ENCODE results near the gene GAST.
"Not testable (repeated sequence)": the region's sequence is repeated elsewhere in the genome, so short reads cannot be mapped to it uniquely, and the experiment has no call there.

Gene GAST

DNA sequence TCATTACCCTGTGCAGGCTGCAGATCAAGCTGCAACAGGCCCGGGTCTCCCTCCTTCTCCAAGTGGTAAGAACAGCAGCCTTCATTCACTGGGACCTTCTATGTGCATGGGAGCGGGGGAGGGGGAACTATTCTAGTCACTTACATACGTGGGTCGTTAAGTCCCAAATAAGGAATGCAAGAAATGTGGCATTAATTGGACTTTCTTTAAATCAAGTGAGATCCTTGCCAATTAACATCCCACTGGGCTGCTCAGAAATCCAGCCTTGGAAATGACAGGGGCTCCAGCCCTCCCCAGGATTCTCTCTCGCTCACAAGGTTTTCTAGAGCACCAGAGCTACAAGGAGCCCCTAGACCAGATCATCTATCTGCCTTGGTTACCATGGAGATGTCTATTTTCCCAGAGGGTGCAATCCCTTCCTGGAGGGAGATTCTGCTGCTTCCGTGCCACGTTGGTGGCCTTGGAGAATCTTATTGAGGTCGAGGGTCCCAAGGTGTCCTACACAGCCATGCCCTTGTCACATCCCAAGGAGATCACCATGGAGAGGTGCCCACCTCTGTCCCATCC is 28.6 kb upstream of the GAST start:
- H3K4me3 ChIP-seq (ENCODE audit: low read depth in 1 of 5, low read length in 5 of 5), result no peak overlapping the region
- no peaks in the 10 kb centered on the region for H3K36me3 ChIP-seq (ENCODE audit: control insufficient read depth in 5 of 5, insufficient read depth in 5 of 5, low read length in 5 of 5)
- no peak overlapping the region for H3K9ac ChIP-seq (ENCODE audit: low read length in 5 of 5)
- H3K27ac ChIP-seq (ENCODE audit: low read depth, low read length), result no peak overlapping the region
- H3K27me3 ChIP-seq (ENCODE audit: control insufficient read depth in 5 of 5, insufficient read depth in 4 of 5, low read length in 5 of 5), result no peaks in the 10 kb centered on the region
- peaks cover 0 to 19% (median 10%) of the 10 kb centered on the region in 5 donors for H3K4me1 ChIP-seq (ENCODE audit: control insufficient read depth in 5 of 5, insufficient read depth in 5 of 5, low read length in 5 of 5)
- no peaks in the 10 kb centered on the region for H3K9me3 ChIP-seq (ENCODE audit: control insufficient read depth in 5 of 5, low read length in 5 of 5)

DNA sequence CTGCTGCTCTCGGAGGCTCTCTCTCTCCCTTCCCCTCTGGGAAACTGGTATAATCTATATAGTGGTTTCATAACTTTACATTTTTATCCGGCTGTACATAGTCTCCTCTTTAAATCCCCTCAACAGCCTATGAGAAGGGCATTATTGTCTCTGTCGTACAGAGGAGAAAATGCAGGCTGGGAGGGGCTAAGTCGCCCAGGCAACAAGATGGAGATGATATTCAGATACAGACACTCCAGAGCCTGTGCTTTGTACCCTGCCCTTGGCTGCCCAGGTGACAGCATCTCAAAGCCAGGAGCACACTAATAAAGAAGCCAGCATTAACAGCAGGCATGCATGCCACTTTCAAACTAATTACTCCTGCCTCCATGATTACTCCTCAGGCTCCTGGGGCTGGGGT is 28.1 kb upstream of the GAST start:
- no peaks in the 10 kb centered on the region for H3K36me3 ChIP-seq (ENCODE audit: control insufficient read depth in 5 of 5, insufficient read depth in 5 of 5, low read length in 5 of 5)
- H3K27ac ChIP-seq (ENCODE audit: low read depth, low read length), result no peak overlapping the region
- no peaks in the 10 kb centered on the region for H3K27me3 ChIP-seq (ENCODE audit: control insufficient read depth in 5 of 5, insufficient read depth in 4 of 5, low read length in 5 of 5)
- H3K4me1 ChIP-seq (ENCODE audit: control insufficient read depth in 5 of 5, insufficient read depth in 5 of 5, low read length in 5 of 5), result peaks cover 0 to 14% (median 9%) of the 10 kb centered on the region in 5 donors
- no peaks in the 10 kb centered on the region for H3K9me3 ChIP-seq (ENCODE audit: control insufficient read depth in 5 of 5, low read length in 5 of 5)
- no peak overlapping the region for H3K9ac ChIP-seq (ENCODE audit: low read length in 5 of 5)
- no peak overlapping the region for H3K4me3 ChIP-seq (ENCODE audit: low read depth in 1 of 5, low read length in 5 of 5)

DNA sequence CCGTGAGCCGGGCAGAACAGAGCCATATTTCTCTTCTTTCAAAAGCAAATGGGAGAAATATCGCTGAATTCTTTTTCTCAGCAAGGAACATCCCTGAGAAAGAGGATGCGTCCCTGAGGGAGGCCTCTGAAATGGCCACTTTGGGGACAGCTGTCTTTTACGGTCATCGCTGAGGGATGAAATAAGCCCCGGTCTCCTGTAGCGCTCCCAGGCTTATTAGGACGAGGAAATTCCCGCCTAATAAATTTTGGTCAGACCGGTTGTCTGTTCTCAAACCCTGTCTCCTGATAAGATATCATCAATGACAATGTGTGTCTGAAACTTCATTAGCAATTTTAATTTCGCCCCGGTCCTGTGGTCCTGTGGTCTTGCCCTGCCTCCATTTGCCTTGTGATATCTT is 26.4 kb upstream of the GAST start:
- H3K27me3 ChIP-seq (ENCODE audit: control insufficient read depth in 5 of 5, insufficient read depth in 4 of 5, low read length in 5 of 5); H3K4me3 ChIP-seq (ENCODE audit: low read depth in 1 of 5, low read length in 5 of 5); H3K9me3 ChIP-seq (ENCODE audit: control insufficient read depth in 5 of 5, low read length in 5 of 5); H3K9ac ChIP-seq (ENCODE audit: low read length in 5 of 5); H3K27ac ChIP-seq (ENCODE audit: low read depth, low read length): not testable (repeated sequence)
- Histone ChIP-seq H3K4me1 (ENCODE audit: control insufficient read depth in 5 of 5, insufficient read depth in 5 of 5, low read length in 5 of 5) (peaks cover 0 to 21% (median 16%) of the 10 kb centered on the region in 5 donors), H3K36me3 (ENCODE audit: control insufficient read depth in 5 of 5, insufficient read depth in 5 of 5, low read length in 5 of 5) (peaks cover 11 to 14% (median 14%) of the 10 kb centered on the region in 5 donors)

DNA sequence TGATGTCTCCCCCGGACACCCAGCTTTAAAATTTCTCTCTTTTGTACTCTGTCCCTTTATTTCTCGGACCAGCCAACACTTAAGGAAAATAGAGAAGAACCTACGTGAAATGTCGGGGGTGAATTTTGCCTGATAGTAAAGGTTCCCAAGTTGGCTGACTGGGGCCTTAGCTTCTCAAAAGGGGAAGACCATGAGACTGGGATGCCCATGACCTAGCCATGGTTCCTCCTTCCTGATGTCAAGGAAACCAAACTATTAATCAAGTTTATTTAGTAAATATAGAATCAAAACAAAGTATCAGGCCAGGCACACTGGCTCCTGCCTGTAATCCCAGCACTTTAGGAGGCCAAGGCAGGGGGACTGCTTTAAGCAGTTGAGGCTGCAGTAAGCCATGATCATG is 25.9 kb upstream of the GAST start:
- no peak overlapping the region for H3K9ac ChIP-seq (ENCODE audit: low read length in 5 of 5)
- H3K9me3 ChIP-seq (ENCODE audit: control insufficient read depth in 5 of 5, low read length in 5 of 5), result no peaks in the 10 kb centered on the region
- H3K4me1 ChIP-seq (ENCODE audit: control insufficient read depth in 5 of 5, insufficient read depth in 5 of 5, low read length in 5 of 5), result peaks cover 2 to 27% (median 21%) of the 10 kb centered on the region in 5 donors
- H3K27ac ChIP-seq (ENCODE audit: low read depth, low read length), result no peak overlapping the region
- H3K27me3 ChIP-seq (ENCODE audit: control insufficient read depth in 5 of 5, insufficient read depth in 4 of 5, low read length in 5 of 5), result no peaks in the 10 kb centered on the region
- H3K4me3 ChIP-seq (ENCODE audit: low read depth in 1 of 5, low read length in 5 of 5), result no peak overlapping the region
- H3K36me3 ChIP-seq (ENCODE audit: control insufficient read depth in 5 of 5, insufficient read depth in 5 of 5, low read length in 5 of 5), result peaks cover 14 to 20% (median 19%) of the 10 kb centered on the region in 5 donors

DNA sequence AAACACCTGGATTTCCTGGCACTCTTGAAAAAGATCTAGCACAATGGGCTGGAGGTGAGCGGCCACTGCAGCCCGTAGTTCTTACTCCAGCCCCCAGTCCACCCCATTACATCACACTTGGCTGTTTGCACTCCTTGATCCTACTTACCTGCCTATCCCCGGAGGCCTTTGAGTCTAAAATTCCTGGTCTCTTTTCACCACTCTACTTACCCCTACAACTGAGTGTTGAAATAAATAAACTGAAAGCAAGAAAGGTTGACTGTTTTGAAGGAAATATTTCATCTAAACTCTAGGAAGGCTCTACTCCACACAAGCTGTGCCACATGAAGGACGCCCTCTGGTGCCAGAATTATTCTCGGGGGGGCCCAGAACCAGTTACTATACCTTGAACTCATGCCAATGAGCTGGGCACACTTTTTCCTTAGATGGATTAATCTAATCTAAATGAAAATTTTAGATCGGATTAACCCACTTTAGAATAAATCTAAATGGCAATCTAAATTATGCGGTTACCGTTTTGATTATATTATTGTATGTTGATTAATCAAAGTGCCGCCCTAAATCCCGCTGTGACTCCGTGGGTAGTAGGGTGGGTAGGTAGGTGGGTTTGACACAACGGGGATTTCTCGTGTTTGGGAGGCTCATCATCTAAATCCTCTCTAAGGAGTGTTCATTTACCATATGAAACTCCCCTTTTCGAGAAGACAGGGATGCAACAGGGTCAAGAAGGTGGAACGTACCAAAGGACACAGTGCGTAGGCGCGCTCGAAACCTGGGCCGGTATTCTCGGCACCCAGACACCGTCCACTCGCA is 24.1 kb upstream of the GAST start:
- Histone ChIP-seq H3K9me3 (ENCODE audit: control insufficient read depth in 5 of 5, low read length in 5 of 5) (no peaks in the 10 kb centered on the region), H3K27me3 (ENCODE audit: control insufficient read depth in 5 of 5, insufficient read depth in 4 of 5, low read length in 5 of 5) (no peaks in the 10 kb centered on the region), H3K36me3 (ENCODE audit: control insufficient read depth in 5 of 5, insufficient read depth in 5 of 5, low read length in 5 of 5) (peaks cover 26 to 37% (median 37%) of the 10 kb centered on the region in 5 donors), H3K4me3 (ENCODE audit: low read depth in 1 of 5, low read length in 5 of 5) (peak overlapping the region; percentile 74 to 94 (median 82)), H3K4me1 (ENCODE audit: control insufficient read depth in 5 of 5, insufficient read depth in 5 of 5, low read length in 5 of 5) (peaks cover 3 to 36% (median 29%) of the 10 kb centered on the region in 5 donors), H3K9ac (ENCODE audit: low read length in 5 of 5) (peak overlapping the region; percentile 59 to 100 (median 73)), H3K27ac (ENCODE audit: low read depth, low read length) (peak overlapping the region; percentile 100)

DNA sequence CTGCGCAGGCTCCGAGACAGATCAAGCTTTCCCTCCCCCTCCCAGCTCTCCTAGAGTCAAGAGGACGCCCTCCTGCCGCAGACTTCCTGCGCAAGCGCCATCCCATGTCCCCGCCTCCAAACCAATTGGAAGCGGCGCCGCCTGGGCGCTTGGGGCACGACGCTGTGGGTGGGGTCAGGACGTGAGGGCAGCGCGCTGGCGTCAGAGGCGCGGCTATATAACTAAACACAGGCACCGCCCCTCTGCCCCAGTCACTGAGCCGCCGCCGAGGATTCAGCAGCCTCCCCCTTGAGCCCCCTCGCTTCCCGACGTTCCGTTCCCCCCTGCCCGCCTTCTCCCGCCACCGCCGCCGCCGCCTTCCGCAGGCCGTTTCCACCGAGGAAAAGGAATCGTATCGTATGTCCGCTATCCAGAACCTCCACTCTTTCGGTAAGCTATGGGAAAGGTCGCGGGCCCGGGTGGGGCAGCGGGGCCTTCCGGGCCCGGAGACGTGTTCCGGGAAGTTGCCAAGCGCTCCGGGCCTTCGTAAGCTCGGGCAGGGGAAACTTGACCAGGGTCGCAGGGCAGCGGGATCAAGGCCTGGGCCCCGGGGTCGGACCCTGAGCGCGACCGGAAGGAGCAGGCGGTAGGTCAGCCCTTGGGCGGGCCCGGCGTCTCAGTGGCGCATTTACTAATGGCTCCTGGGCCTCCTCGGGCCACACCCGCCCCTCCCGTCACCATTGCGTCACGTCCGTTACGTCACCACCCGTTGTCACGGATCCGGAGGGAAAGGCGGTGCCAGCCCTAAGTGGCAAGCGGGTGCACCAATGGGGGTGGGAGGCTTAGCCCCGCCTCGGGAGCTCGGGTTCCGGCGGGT is 23.3 kb upstream of the GAST start, which contains the start of gene EIF1:
TSS of gene EIF1 (plus strand) at position 245 of the 856 bp plus-strand sequence. CDS start at position 399, 154 bp downstream.
- H3K4me3 ChIP-seq (ENCODE audit: low read depth in 1 of 5, low read length in 5 of 5), result peak within 1 kb of the TSS; percentile 81 to 95 (median 85)
- peak within 1 kb of the TSS; percentile 92 to 100 (median 95) for H3K9ac ChIP-seq (ENCODE audit: low read length in 5 of 5)
- H3K27ac ChIP-seq (ENCODE audit: low read depth, low read length), result peak within 1 kb of the TSS; percentile 100
- H3K9me3 ChIP-seq (ENCODE audit: control insufficient read depth in 5 of 5, low read length in 5 of 5), result no peaks in the 10 kb centered on the region
- no peaks in the 10 kb centered on the region for H3K27me3 ChIP-seq (ENCODE audit: control insufficient read depth in 5 of 5, insufficient read depth in 4 of 5, low read length in 5 of 5)
- peaks cover 26 to 45% (median 44%) of the 10 kb centered on the region in 5 donors for H3K36me3 ChIP-seq (ENCODE audit: control insufficient read depth in 5 of 5, insufficient read depth in 5 of 5, low read length in 5 of 5)
- H3K4me1 ChIP-seq (ENCODE audit: control insufficient read depth in 5 of 5, insufficient read depth in 5 of 5, low read length in 5 of 5), result peaks cover 3 to 36% (median 29%) of the 10 kb centered on the region in 5 donors

DNA sequence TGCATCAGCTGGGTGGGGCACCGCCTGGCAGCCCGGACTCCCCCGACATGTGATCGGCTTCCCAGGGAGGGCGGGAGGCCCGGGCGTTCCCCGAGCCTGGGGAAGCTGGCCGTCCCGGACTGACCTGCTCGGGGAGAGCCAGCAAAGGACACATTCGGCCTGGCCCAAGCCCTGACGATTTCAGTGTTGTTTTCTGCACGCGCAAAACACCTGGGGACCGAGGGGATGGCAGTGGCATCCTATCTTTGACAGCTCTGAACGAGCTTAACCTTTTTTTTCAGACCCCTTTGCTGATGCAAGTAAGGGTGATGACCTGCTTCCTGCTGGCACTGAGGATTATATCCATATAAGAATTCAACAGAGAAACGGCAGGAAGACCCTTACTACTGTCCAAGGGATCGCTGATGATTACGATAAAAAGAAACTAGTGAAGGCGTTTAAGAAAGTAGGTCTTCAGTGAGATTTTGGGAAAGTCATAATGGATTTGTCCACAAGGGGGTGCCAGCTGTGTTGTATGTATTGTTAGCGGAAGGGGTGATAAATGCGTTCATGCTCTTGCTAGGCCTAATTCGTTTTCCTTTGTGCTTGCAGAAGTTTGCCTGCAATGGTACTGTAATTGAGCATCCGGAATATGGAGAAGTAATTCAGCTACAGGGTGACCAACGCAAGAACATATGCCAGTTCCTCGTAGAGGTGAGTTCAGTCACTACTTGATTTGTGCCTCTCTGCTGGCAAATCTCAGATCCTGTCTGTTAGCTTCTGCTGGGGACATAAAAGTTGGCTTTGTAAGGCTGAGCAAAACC is 22.4 kb upstream of the GAST start:
- no peaks in the 10 kb centered on the region for H3K27me3 ChIP-seq (ENCODE audit: control insufficient read depth in 5 of 5, insufficient read depth in 4 of 5, low read length in 5 of 5)
- H3K4me1 ChIP-seq (ENCODE audit: control insufficient read depth in 5 of 5, insufficient read depth in 5 of 5, low read length in 5 of 5), result peaks cover 3 to 36% (median 29%) of the 10 kb centered on the region in 5 donors
- H3K9ac ChIP-seq (ENCODE audit: low read length in 5 of 5), result peak overlapping the region; percentile 90 to 98 (median 94)
- H3K9me3 ChIP-seq (ENCODE audit: control insufficient read depth in 5 of 5, low read length in 5 of 5), result no peaks in the 10 kb centered on the region
- peaks cover 29 to 53% (median 49%) of the 10 kb centered on the region in 5 donors for H3K36me3 ChIP-seq (ENCODE audit: control insufficient read depth in 5 of 5, insufficient read depth in 5 of 5, low read length in 5 of 5)
- H3K4me3 ChIP-seq (ENCODE audit: low read depth in 1 of 5, low read length in 5 of 5), result peak overlapping the region; percentile 81 to 95 (median 83)
- H3K27ac ChIP-seq (ENCODE audit: low read depth, low read length), result peak overlapping the region; percentile 100

DNA sequence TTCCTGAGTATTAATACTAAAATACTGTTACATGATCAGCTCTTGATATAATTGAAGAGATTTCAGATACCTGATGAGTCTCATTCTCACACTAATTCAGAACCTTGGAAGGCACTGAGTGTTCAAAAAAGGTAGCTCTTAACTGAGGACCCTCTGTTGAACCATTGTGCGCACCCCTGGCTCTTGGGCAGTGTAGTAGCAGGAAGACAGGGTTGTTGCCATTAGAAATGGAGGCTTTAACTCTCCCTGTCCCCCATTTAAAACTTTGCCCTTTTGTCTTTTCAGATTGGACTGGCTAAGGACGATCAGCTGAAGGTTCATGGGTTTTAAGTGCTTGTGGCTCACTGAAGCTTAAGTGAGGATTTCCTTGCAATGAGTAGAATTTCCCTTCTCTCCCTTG is 21.6 kb upstream of the GAST start:
- H3K4me3 ChIP-seq (ENCODE audit: low read depth in 1 of 5, low read length in 5 of 5), result peak overlapping the region; percentile 81 to 95 (median 83)
- peaks cover 3 to 37% (median 29%) of the 10 kb centered on the region in 5 donors for H3K4me1 ChIP-seq (ENCODE audit: control insufficient read depth in 5 of 5, insufficient read depth in 5 of 5, low read length in 5 of 5)
- H3K9me3 ChIP-seq (ENCODE audit: control insufficient read depth in 5 of 5, low read length in 5 of 5), result no peaks in the 10 kb centered on the region
- H3K36me3 ChIP-seq (ENCODE audit: control insufficient read depth in 5 of 5, insufficient read depth in 5 of 5, low read length in 5 of 5), result peaks cover 29 to 61% (median 56%) of the 10 kb centered on the region in 5 donors
- peak overlapping the region; percentile 100 for H3K27ac ChIP-seq (ENCODE audit: low read depth, low read length)
- H3K27me3 ChIP-seq (ENCODE audit: control insufficient read depth in 5 of 5, insufficient read depth in 4 of 5, low read length in 5 of 5), result no peaks in the 10 kb centered on the region
- peak overlapping the region in 4 of 5 donors; percentile 90 to 95 (median 93) for H3K9ac ChIP-seq (ENCODE audit: low read length in 5 of 5)
